IMR-90 (cell line): ENCODE data around the gene COL23A1.

Source experiments
- CEBPB ChIP-seq: IDR thresholded peaks from 2 replicates; pipeline ENCODE4 v1.6.1; 2012; ENCODE audit warnings: low read depth, low read length, improper control_type of control experiment
- POLR2A ChIP-seq: IDR thresholded peaks from 2 replicates; pipeline ENCODE4 v1.6.1; 2012; ENCODE audit warnings: mild to moderate bottlenecking, low read depth, low read length

GRCh38 chr5:178411083-178411482 is 179.1 kb downstream of the COL23A1 start:
- TF ChIP-seq CEBPB: no peak
- TF ChIP-seq POLR2A: no peak
